CD14-positive monocyte (primary cell): Measurements from ENCODE around the gene LGALS3BP. TPM values are rescaled to one million over a fixed set of nuclear protein-coding genes. Genes with fewer than 3 reads are reported as not detected.
A peak's percentile ranks its signal among the peaks of the same experiment; 100 is the strongest.

Source experiments
- DNase-seq, 3 donors: peaks; one replicate each; pipeline ENCODE4 v3.0.0-alpha.2; 2011 to 2022
- H2AFZ ChIP-seq: 2 replicates; pipeline ENCODE4 v1.6.0; 2012; ENCODE audit warnings: mild to moderate bottlenecking, low read depth, low read length, inconsistent platforms; ENCODE audit not compliant: insufficient read depth, poor library complexity, severe bottlenecking
- H3K27ac ChIP-seq, 2 donors: 1 replicate in 1 of 2; 2 replicates in 1 of 2; pipeline ENCODE4 v1.5.1; 2012 to 2013; ENCODE audit warnings: low read length in 2 of 2, control low read depth in 1 of 2, inconsistent platforms in 1 of 2, low read depth in 1 of 2, mild to moderate bottlenecking in 1 of 2
- H3K27me3 ChIP-seq, 2 donors: one replicate each; pipeline versions ENCODE4 v1.6.0 to v1.6.1; 2011 to 2013; ENCODE audit warnings: low read length in 2 of 2; ENCODE audit not compliant: control insufficient read depth in 2 of 2, insufficient read depth in 2 of 2
- H3K36me3 ChIP-seq, 2 donors: replicated peaks in 1 of 2; 1 replicate in 1 of 2; 2 replicates in 1 of 2; pipeline versions ENCODE4 v1.5.1 to v1.6.1; 2012 to 2013; ENCODE audit warnings: low read length in 2 of 2, control low read depth in 1 of 2, inconsistent platforms in 1 of 2, mild to moderate bottlenecking in 1 of 2; ENCODE audit not compliant: insufficient read depth in 2 of 2, control insufficient read depth in 1 of 2
- H3K4me1 ChIP-seq, 2 donors: 1 replicate in 1 of 2; 2 replicates in 1 of 2; pipeline versions ENCODE4 v1.5.1 to v1.6.1; 2012 to 2013; ENCODE audit warnings: low read length in 2 of 2, control low read depth in 1 of 2, inconsistent platforms in 1 of 2, mild to moderate bottlenecking in 1 of 2, moderate library complexity in 1 of 2; ENCODE audit not compliant: insufficient read depth in 2 of 2, control insufficient read depth in 1 of 2
- H3K4me2 ChIP-seq: replicated peaks from 2 replicates; pipeline ENCODE3; 2012; ENCODE audit warnings: low read length, moderate library complexity, mild to moderate bottlenecking; ENCODE audit not compliant: poor library complexity, severe bottlenecking; ENCODE audit errors: extremely low read depth
- H3K4me3 ChIP-seq, 3 experiments: fragments of 200-600 bp in 1 of 3; sonication (generic) in 1 of 3; replicated peaks in 1 of 3; 1 replicate in 2 of 3; 2 replicates in 1 of 3; pipeline ENCODE4 v1.5.1; 2011 to 2013; ENCODE audit warnings: low read length in 3 of 3, mild to moderate bottlenecking in 3 of 3, control low read depth in 2 of 3, low read depth in 2 of 3, inconsistent platforms in 1 of 3, moderate library complexity in 1 of 3
- H3K79me2 ChIP-seq: 2 replicates; pipeline ENCODE4 v1.6.0; 2012; ENCODE audit warnings: mild to moderate bottlenecking, control low read depth, inconsistent platforms, low read length, moderate library complexity; ENCODE audit not compliant: insufficient read depth
- H3K9ac ChIP-seq: 2 replicates; pipeline ENCODE4 v1.6.0; 2017; ENCODE audit warnings: low read length, mild to moderate bottlenecking; ENCODE audit not compliant: insufficient read depth, poor library complexity, severe bottlenecking
- H3K9me3 ChIP-seq, 2 donors: replicated peaks in 1 of 2; 1 replicate in 1 of 2; 2 replicates in 1 of 2; pipeline versions ENCODE4 v1.5.1 to v1.6.1; 2012 to 2013; ENCODE audit warnings: low read length in 2 of 2, control low read depth in 1 of 2; ENCODE audit not compliant: control insufficient read depth in 1 of 2, insufficient read depth in 1 of 2
- H4K20me1 ChIP-seq: 2 replicates; pipeline ENCODE4 v1.6.0; 2012; ENCODE audit warnings: mild to moderate bottlenecking, low read length, control low read depth, moderate library complexity; ENCODE audit not compliant: insufficient read depth
- H3K27ac Mint-ChIP-seq, 7 donors: one replicate each; pipeline ENCODE4 v1.8.0; 2020; ENCODE audit warnings: mild to moderate bottlenecking in 7 of 7, mixed read lengths in 7 of 7, moderate library complexity in 6 of 7, inconsistent platforms in 2 of 7
- H3K27me3 Mint-ChIP-seq, 3 donors: one replicate each; pipeline ENCODE4 v1.8.0; 2021 to 2022; ENCODE audit warnings: low read depth in 3 of 3, mild to moderate bottlenecking in 3 of 3, mixed read lengths in 3 of 3, moderate library complexity in 3 of 3, inconsistent platforms in 1 of 3
- H3K36me3 Mint-ChIP-seq, 2 donors: one replicate each; pipeline ENCODE4 v1.8.0; 2020; ENCODE audit warnings: mixed read lengths in 2 of 2, inconsistent platforms in 1 of 2, mild to moderate bottlenecking in 1 of 2
- H3K4me1 Mint-ChIP-seq: one replicate; pipeline ENCODE4 v1.8.0; 2020; ENCODE audit warnings: mild to moderate bottlenecking, mixed read lengths
- H3K4me3 Mint-ChIP-seq, 2 donors: one replicate each; pipeline ENCODE4 v1.8.0; 2020; ENCODE audit warnings: mild to moderate bottlenecking in 2 of 2, mixed read lengths in 2 of 2, moderate library complexity in 1 of 2
- H3K9me3 Mint-ChIP-seq, 7 donors: one replicate each; pipeline ENCODE4 v1.8.0; 2020 to 2022; ENCODE audit warnings: mixed read lengths in 7 of 7, mild to moderate bottlenecking in 6 of 7, moderate library complexity in 6 of 7, inconsistent platforms in 2 of 7
- CTCF ChIP-seq: fragments of 200-600 bp; IDR thresholded peaks from one replicate; pipeline ENCODE4 v1.8.0; 2022; ENCODE audit warnings: antibody characterized with exemption, mild to moderate bottlenecking
- WGBS: methylation state at CpG from one replicate; pipeline ENCODE4 v1.1.5; 2013; ENCODE audit warnings: missing lambda C conversion rate; ENCODE audit not compliant: insufficient coverage; 5-methylcytosine and 5-hydroxymethylcytosine counted together
- intact Hi-C, 2 donors: fragments of 100-400 bp; cut with micrococcal nuclease; formaldehyde crosslinking; loops; one replicate each; pipeline versions ENCODE4 v1.15.0 to v1.15.1; 2023
- polyA plus RNA-seq, 3 donors: library from polyadenylated mRNA; depleted of rRNA in 1 of 3; unstranded in 2 of 3; stranded (reverse) in 1 of 3; fragments of 300-500 nt in 2 of 3; fragments of >200 nt in 1 of 3; fragmentation: Illumina TruSeq in 2 of 3; gene quantifications; 1 replicate in 2 of 3; 2 replicates in 1 of 3; pipeline ENCODE4 v1.2.3, GENCODE V29; 2012 to 2021

Gene LGALS3BP
- polyA plus RNA-seq, 3 donors, result 11.4 to 12.0 (median 11.7) TPM

DNA sequence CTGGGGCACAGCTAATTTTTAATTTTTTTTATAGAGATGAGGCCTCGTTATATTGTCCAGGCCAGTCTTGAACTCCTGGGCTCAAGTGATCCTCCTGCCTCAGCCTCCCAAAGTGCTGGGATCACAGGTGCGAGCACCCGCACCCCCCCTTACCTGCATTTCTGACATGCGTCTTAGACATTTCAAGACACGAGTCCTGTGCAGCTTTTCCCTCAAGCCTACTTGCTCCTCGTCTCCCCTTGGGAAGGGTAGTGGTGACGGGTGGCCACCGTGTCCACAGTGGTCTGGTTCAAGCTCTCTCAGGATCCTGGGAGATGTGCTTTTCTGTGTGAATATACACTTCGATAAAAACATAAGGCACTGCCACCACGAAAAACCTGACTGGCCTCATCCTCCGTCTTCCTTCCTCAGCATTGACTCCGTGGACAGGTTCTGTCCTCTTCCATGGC, 20.2 kb upstream of the LGALS3BP start:
- H3K36me3 Mint-ChIP-seq, result peaks cover 55 to 88% of the 10 kb centered on the region in 2 donors
- Histone ChIP-seq H3K4me3 (no peak overlapping the region), H4K20me1 (peaks cover 94% of the 10 kb centered on the region), H3K9ac (no peak overlapping the region), H2AFZ (no peak overlapping the region), H3K36me3 (peaks cover 55 to 89% of the 10 kb centered on the region in 2 donors), H3K4me1 (no peaks in the 10 kb centered on the region), H3K27ac (no peak overlapping the region), H3K27me3 (no peaks in the 10 kb centered on the region), H3K9me3 (no peaks in the 10 kb centered on the region), H3K79me2 (peaks cover 70% of the 10 kb centered on the region), H3K4me2 (no peak overlapping the region)
- DNase-seq, result no peak
- H3K4me3 Mint-ChIP-seq, result no peak overlapping the region
- no peak for TF ChIP-seq CTCF
- peaks cover 0 to 2% (median 1%) of the 10 kb centered on the region in 3 donors for H3K27me3 Mint-ChIP-seq
- WGBS, result 94% methylated on average over 10 of the region's 12 CpGs
- no peaks in the 10 kb centered on the region for H3K4me1 Mint-ChIP-seq
- peak overlapping the region in 2 of 7 donors; percentile 31 to 36 for H3K27ac Mint-ChIP-seq
- intact Hi-C loops, result no loop called here
- no peaks in the 10 kb centered on the region for H3K9me3 Mint-ChIP-seq

DNA sequence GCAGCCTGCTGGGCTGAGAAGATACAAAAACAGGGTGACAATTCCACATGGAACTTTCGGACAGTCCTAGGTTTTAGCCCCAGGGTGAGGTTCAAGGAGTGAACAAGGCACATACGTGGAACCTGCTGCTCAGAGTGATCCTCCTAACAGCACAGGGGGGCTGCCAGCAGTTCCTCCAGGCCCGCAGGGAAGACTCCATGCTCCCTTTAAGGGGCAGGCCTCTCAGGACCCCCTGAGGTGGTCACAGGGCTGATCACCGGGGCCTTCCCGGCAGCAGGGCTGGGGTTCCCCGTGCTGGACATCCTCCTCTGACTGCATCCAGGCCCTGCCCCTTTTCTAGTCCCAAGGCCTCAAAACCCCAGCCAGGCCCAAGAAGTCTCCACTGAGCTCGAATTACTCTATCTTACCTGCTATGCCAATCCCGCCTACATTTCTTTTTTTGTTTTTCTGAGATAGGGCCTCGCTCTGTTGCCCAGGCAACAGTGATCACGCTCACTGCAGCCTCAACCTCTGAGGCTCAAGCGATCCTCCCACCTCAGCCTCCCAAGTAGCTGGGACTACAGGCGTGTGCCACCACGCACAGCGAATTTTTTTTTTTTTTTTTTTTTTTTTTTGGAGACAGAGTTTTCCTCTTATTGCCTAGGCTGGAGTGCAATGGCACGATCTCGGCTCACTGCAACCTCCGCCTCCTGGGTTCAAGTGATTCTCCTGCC, 19.5 kb upstream of the LGALS3BP start:
- intact Hi-C loops, result no loop called here
- Histone ChIP-seq H3K9me3 (no peaks in the 10 kb centered on the region), H3K4me1 (no peaks in the 10 kb centered on the region), H3K9ac (no peak overlapping the region), H3K79me2 (peaks cover 68% of the 10 kb centered on the region), H3K36me3 (peaks cover 59 to 97% of the 10 kb centered on the region in 2 donors), H3K4me3 (no peak overlapping the region), H3K27me3 (no peaks in the 10 kb centered on the region), H4K20me1 (peaks cover 98% of the 10 kb centered on the region), H3K4me2 (no peak overlapping the region), H2AFZ (no peak overlapping the region), H3K27ac (no peak overlapping the region)
- Mint-ChIP-seq H3K9me3 (no peaks in the 10 kb centered on the region), H3K36me3 (peaks cover 56 to 95% of the 10 kb centered on the region in 2 donors), H3K4me1 (no peaks in the 10 kb centered on the region), H3K27me3 (peaks cover 0 to 2% (median 1%) of the 10 kb centered on the region in 3 donors), H3K27ac (no peak overlapping the region), H3K4me3 (no peak overlapping the region)
- DNase-seq, result no peak
- TF ChIP-seq CTCF, result no peak
- 98% methylated on average over 13 of the region's 17 CpGs for WGBS
